RWPE1 (cell line): ENCODE measurements around the gene NSUN2.

Experiments
- CTCF ChIA-PET: fragments of 350-600 bp; sonication (Branson Sonifier 250); formaldehyde crosslinking; extraction: SDS; loops from one replicate; lab custom pipeline; 2021; lab: Yijun Ruan, JAX
- POLR2A ChIA-PET: fragments of 400-600 bp; formaldehyde crosslinking; extraction: SDS; loops from one replicate; lab custom pipeline; 2020; ENCODE audit warnings: antibody characterized with exemption; ENCODE audit not compliant: low non-redundant PET; lab: Yijun Ruan, JAX
- DNase-seq: peaks from one replicate; pipeline ENCODE4 v3.0.0; 2012; ENCODE audit warnings: low spot score
- H3K27ac ChIP-seq: fragments of 450-650 bp; 2 replicates; pipeline ENCODE4 v1.5.1; 2017
- TF ChIP-seq, protein P1 (sequence below): fragments of 450-650 bp; conservative IDR thresholded peaks from 2 replicates; pipeline ENCODE4 v1.5.1; 2017; ENCODE audit warnings: low read depth, mild to moderate bottlenecking

The NSUN2 gene

DNA sequence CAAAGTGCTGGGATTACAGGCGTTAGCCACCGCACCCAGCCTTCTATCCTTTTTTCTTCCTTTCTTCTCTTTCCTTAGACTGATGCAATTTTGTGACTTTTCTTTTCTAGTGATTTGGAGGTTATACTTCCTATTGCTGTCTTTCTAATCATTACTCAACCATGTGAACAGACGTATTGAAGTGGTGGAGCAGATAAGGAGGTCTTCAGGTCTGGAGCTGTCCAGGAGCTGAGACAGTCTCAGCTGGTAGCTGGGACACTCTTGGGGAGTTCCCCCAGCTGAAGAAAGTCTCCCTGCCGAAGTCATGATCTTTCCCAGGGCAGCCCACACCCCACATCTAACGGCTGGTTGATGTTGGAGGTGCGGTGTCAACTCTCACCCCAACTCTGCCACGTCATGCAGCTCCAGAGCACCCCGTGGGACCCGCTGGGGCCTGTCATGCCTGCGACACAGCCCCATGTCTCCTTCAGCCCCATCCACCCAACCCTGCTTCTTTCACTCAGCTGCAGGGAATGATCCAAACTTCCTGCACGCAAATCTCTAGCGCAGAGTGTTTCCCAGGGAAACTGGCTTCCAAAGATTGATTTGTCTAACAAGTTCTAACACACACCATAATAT is 41.1 kb downstream of the NSUN2 start:
- POLR2A ChIA-PET, result no interaction called here
- no peak overlapping the region for H3K27ac ChIP-seq
- DNase-seq, result no peak
- TF ChIP-seq, protein P1, sequence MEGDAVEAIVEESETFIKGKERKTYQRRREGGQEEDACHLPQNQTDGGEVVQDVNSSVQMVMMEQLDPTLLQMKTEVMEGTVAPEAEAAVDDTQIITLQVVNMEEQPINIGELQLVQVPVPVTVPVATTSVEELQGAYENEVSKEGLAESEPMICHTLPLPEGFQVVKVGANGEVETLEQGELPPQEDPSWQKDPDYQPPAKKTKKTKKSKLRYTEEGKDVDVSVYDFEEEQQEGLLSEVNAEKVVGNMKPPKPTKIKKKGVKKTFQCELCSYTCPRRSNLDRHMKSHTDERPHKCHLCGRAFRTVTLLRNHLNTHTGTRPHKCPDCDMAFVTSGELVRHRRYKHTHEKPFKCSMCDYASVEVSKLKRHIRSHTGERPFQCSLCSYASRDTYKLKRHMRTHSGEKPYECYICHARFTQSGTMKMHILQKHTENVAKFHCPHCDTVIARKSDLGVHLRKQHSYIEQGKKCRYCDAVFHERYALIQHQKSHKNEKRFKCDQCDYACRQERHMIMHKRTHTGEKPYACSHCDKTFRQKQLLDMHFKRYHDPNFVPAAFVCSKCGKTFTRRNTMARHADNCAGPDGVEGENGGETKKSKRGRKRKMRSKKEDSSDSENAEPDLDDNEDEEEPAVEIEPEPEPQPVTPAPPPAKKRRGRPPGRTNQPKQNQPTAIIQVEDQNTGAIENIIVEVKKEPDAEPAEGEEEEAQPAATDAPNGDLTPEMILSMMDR, result no peak
- CTCF ChIA-PET, result no interaction called here

DNA sequence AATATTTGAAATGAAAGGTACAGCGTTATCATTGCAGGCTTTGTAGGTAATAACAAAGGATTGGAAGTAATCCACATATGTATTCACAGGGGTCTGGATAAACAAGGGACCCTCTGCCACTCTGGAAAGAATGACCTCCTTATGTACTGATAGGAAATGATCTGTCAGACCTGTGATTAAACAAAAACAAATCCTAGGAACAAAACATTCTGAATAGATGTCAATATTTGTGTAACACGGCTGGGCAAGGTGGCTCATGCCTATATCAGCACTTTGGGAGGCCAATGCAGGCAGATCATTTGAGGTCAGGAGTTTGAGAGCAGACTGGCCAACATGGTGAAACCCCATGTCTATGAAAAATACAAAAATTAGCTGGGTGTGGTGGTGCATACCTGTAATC is 42.3 kb downstream of the NSUN2 start:
- CTCF ChIA-PET, result no interaction called here
- POLR2A ChIA-PET, result no interaction called here
- H3K27ac ChIP-seq, result no peak overlapping the region
- no peak for DNase-seq
- TF ChIP-seq, protein P1, result no peak

DNA sequence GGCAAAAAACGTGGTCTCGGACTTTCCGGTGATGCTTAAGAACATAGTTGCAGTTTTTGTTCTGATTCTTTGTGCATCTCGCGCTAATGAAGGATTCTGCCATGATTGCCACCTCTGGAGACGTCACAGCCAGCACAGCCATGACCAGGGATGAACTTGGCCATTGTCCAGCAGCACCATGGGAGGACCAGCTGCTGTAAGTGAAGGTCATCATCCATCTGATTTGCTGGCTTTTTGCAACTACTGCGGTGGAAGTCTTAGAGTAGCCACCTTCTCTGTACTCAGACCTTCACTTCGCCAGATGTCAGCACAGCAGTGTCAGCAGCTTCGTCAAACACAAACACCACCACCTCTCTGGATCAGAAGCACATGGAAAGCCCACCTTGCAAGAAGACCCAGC is 45.7 kb downstream of the NSUN2 start:
- POLR2A ChIA-PET, result no interaction called here
- TF ChIP-seq, protein P1, result no peak
- DNase-seq, result no peak
- H3K27ac ChIP-seq, result no peak overlapping the region
- CTCF ChIA-PET, result no interaction called here

DNA sequence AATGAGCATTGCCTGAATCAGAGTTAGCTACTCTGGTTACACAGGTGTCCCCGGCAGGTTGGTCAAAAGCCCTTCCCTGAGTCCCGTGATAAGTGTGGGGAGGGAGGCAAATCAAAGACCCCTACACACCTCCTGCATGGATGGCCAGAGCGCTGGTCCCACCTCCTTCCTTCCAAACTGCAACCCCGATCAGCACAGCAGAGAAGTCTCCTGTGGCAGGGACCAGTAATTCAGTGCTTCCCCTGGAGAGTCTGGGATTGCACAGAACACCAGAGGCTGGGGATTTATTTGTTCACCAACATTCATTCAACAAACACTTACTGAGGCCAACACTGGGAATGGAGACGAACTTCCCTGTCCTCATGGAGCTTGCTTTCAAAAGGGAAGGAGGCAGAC is 46.2 kb downstream of the NSUN2 start:
- CTCF ChIA-PET, result no interaction called here
- POLR2A ChIA-PET, result no interaction called here
- H3K27ac ChIP-seq, result no peak overlapping the region
- TF ChIP-seq, protein P1, result no peak
- no peak for DNase-seq

DNA sequence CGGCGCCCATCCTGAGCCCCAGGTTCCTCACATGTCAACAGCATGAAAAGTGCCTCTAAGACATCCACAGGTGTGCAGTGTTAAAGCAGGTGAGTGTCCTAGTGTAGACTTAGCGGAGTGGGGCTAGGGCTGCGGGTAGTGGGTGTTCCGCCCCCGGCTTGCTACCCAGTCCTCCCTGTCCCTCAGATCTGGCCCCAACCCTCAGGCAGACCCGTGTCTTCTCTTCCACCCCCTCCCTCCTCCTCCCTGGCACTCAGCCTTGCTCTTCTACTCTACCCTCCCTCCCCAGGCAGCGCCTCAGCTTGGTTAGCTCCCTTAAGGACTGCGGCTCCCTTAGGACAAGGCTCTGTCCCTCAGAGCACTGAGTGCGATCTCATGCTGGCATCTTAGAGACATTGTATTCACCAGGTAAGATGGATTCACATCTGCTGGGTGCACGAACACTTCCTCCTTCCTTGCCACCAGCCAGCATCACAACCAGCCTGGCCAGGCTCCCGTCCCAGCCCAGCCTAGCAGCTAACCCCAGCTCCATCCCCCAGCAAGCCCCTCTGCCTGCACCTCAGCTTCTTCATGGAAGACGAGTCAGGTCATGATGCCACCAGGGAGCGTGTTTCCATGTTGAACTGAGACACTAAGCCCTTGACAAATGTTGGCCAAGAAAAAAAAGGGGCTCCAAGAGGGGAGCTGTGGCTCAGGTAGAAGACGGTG is 46.8 kb downstream of the NSUN2 start:
- ChIA-PET CTCF (no interaction called here), POLR2A (no interaction called here)
- TF ChIP-seq, protein P1, result no peak
- no peak overlapping the region for H3K27ac ChIP-seq
- no peak for DNase-seq

DNA sequence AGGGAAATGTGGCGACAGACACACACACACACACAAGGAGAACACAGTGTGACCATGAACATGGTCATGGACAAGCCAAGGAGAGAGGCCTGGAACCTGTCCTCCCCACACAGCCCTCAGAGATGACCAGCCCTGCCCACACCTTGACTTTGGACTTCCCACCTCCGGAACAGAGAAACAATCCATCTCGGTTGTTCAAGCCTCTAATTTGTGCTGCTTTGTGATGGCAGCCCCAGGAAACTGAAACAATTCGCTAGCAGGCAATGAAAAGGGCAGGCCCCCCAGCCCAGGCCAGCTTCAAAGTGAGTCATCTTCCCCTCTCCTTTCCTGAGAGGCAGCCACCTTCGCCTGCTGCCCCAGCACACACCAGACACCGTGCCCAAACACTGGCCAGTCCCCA is 47.7 kb downstream of the NSUN2 start:
- CTCF ChIA-PET, result interaction anchor here (0.6 kb wide), 1 partner anchor 48 kb away, joined by 3 read pairs; no protein-coding TSS in a partner anchor
- no peak for DNase-seq
- TF ChIP-seq, protein P1, result no peak
- POLR2A ChIA-PET, result no interaction called here
- no peak overlapping the region for H3K27ac ChIP-seq
